Loucy (cell line): ENCODE data around the gene TLE7.

ENCODE experiments used
- EZH2phosphoT487 ChIP-seq: fragments of 200-600 bp; IDR thresholded peaks from 2 replicates; pipeline ENCODE4 v1.6.1; 2018; ENCODE audit warnings: antibody characterized with exemption, mild to moderate bottlenecking, moderate library complexity, borderline replicate concordance
- TF ChIP-seq, protein P1 (sequence below): fragments of 200-600 bp; sonication (generic); conservative IDR thresholded peaks from 2 replicates; pipeline ENCODE4 v1.5.1; 2014; ENCODE audit warnings: mild to moderate bottlenecking, antibody characterized with exemption, low read length

DNA sequence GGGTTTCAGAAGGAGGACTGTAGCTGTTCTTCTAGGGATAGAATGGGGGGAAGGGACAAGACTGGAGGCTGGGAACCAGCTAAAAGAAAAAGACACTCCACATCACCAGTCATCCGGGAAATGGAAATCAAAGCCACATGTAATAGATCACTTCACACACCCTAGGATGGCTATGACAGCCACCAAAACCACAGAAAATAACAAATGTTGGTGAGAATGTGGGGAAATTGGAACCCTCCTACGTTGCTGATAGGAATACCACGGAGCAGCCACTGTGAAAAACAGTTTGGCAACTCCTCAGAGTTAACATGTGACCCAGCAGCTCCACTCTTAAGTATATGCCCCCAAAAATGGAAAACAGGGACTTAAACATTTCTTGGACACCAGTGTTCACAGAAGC lies 2.3 kb downstream of the TLE7 start:
- TF ChIP-seq, protein P1, sequence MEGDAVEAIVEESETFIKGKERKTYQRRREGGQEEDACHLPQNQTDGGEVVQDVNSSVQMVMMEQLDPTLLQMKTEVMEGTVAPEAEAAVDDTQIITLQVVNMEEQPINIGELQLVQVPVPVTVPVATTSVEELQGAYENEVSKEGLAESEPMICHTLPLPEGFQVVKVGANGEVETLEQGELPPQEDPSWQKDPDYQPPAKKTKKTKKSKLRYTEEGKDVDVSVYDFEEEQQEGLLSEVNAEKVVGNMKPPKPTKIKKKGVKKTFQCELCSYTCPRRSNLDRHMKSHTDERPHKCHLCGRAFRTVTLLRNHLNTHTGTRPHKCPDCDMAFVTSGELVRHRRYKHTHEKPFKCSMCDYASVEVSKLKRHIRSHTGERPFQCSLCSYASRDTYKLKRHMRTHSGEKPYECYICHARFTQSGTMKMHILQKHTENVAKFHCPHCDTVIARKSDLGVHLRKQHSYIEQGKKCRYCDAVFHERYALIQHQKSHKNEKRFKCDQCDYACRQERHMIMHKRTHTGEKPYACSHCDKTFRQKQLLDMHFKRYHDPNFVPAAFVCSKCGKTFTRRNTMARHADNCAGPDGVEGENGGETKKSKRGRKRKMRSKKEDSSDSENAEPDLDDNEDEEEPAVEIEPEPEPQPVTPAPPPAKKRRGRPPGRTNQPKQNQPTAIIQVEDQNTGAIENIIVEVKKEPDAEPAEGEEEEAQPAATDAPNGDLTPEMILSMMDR, result no peak
- TF ChIP-seq EZH2phosphoT487, result no peak
